A549 (cell line): ENCODE measurements around the gene PSME3.

ENCODE experiments used
- CHD4 ChIP-seq: fragments of 200-600 bp; sonication (generic); IDR thresholded peaks from 2 replicates; pipeline ENCODE4 v1.6.1; 2016; ENCODE audit warnings: antibody characterized with exemption, mild to moderate bottlenecking, borderline replicate concordance
- EP300 ChIP-seq, 2 experiments: fragments of >200 bp; sonication (Bioruptor Twin); formaldehyde crosslinking; IDR thresholded peaks; 2 replicates in 1 of 2; 3 replicates in 1 of 2; pipeline ENCODE4 v1.6.1; 2016 to 2017
- ESRRA ChIP-seq: fragments of 150-350 bp; IDR thresholded peaks from 2 replicates; pipeline ENCODE4 v1.6.1; 2014; ENCODE audit warnings: mild to moderate bottlenecking, low read length, borderline replicate concordance
- HOXB5 ChIP-seq: fragments of 250-450 bp; sonication (Bioruptor Pico); IDR thresholded peaks from 2 replicates; pipeline ENCODE4 v1.5.0; 2020; ENCODE audit warnings: mild to moderate bottlenecking, moderate library complexity
- JUN ChIP-seq, 2 experiments: fragments of >200 bp; sonication (Bioruptor Twin); formaldehyde crosslinking; IDR thresholded peaks; 2 replicates in 1 of 2; 3 replicates in 1 of 2; pipeline ENCODE4 v1.6.1; 2016 to 2017
- POLR2A ChIP-seq: IDR thresholded peaks from 2 replicates; pipeline ENCODE4 v1.6.1; 2012; ENCODE audit warnings: mild to moderate bottlenecking, low read length
- RAD21 ChIP-seq, 2 experiments: fragments of >200 bp in 1 of 2; sonication (Bioruptor Twin) in 1 of 2; formaldehyde crosslinking in 1 of 2; IDR thresholded peaks in 1 of 2; conservative IDR thresholded peaks in 1 of 2; 2 replicates in 1 of 2; 3 replicates in 1 of 2; pipeline ENCODE4 v1.6.1; 2012 to 2018; ENCODE audit warnings: inconsistent platforms in 1 of 2
- SREBF2 ChIP-seq: fragments of 450-650 bp; IDR thresholded peaks from 2 replicates; pipeline ENCODE4 v1.6.1; 2014; ENCODE audit warnings: mild to moderate bottlenecking, moderate library complexity
- TF ChIP-seq, protein P1 (sequence below): fragments of >200 bp; sonication (Bioruptor Twin); formaldehyde crosslinking; IDR thresholded peaks from 3 replicates; pipeline ENCODE4 v1.5.1; 2016
- TF ChIP-seq, protein P2 (sequence below): IDR thresholded peaks from 2 replicates; pipeline ENCODE4 v1.6.1; 2012; ENCODE audit warnings: low read depth, borderline replicate concordance
- TF ChIP-seq, protein P3 (sequence below): IDR thresholded peaks from 2 replicates; pipeline ENCODE4 v1.6.1; 2012

DNA sequence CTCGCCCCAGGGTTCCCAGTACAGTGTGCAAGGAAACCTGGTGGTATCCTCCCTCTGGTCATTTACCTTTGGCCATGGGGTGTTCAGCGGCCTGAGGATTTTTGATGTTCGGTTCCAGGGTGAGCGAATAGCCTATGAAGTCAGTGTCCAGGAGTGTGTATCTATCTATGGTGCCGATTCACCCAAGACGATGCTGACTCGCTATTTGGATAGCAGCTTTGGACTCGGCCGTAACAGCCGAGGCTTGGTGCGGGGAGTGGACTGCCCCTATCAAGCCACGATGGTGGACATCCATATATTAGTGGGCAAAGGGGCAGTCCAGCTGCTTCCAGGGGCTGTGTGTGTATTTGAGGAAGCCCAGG, 12.3 kb downstream of the PSME3 start:
- TF ChIP-seq, protein P1, sequence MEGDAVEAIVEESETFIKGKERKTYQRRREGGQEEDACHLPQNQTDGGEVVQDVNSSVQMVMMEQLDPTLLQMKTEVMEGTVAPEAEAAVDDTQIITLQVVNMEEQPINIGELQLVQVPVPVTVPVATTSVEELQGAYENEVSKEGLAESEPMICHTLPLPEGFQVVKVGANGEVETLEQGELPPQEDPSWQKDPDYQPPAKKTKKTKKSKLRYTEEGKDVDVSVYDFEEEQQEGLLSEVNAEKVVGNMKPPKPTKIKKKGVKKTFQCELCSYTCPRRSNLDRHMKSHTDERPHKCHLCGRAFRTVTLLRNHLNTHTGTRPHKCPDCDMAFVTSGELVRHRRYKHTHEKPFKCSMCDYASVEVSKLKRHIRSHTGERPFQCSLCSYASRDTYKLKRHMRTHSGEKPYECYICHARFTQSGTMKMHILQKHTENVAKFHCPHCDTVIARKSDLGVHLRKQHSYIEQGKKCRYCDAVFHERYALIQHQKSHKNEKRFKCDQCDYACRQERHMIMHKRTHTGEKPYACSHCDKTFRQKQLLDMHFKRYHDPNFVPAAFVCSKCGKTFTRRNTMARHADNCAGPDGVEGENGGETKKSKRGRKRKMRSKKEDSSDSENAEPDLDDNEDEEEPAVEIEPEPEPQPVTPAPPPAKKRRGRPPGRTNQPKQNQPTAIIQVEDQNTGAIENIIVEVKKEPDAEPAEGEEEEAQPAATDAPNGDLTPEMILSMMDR: no peak
- TF ChIP-seq, protein P2, sequence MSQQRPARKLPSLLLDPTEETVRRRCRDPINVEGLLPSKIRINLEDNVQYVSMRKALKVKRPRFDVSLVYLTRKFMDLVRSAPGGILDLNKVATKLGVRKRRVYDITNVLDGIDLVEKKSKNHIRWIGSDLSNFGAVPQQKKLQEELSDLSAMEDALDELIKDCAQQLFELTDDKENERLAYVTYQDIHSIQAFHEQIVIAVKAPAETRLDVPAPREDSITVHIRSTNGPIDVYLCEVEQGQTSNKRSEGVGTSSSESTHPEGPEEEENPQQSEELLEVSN: no peak
- TF ChIP-seq ESRRA: no peak
- TF ChIP-seq, protein P3, sequence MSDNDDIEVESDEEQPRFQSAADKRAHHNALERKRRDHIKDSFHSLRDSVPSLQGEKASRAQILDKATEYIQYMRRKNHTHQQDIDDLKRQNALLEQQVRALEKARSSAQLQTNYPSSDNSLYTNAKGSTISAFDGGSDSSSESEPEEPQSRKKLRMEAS: no peak
- no peak for TF ChIP-seq HOXB5 (CRISPR knock-in tag)
- no peak for TF ChIP-seq CHD4
- no peak for TF ChIP-seq JUN (IDR thresholded peaks at IDR 0.05)
- TF ChIP-seq POLR2A: no peak
- no peak for TF ChIP-seq EP300 (IDR thresholded peaks at IDR 0.05)
- TF ChIP-seq RAD21 (conservative IDR thresholded peaks at IDR 0.05 in 1 of 2, IDR thresholded peaks at IDR 0.05 in 1 of 2): no peak
- TF ChIP-seq SREBF2: no peak
